Peyer's patch (tissue), 4 donors: ENCODE results near the gene REN.

Experiments used
- CTCF ChIP-seq, 6 experiments: fragments of 450-650 bp in 4 of 6; fragments of 200-600 bp in 2 of 6; sonication (generic) in 1 of 6; IDR thresholded peaks; one replicate each; pipeline ENCODE4 v1.5.1; 2017 to 2019; ENCODE audit warnings: antibody characterized with exemption in 6 of 6, mild to moderate bottlenecking in 3 of 6, moderate library complexity in 1 of 6
- POLR2A ChIP-seq, 2 donors: fragments of 450-650 bp; IDR thresholded peaks; one replicate each; pipeline ENCODE4 v1.5.1; 2017; ENCODE audit warnings: antibody characterized with exemption in 2 of 2, mild to moderate bottlenecking in 2 of 2, moderate library complexity in 2 of 2

- TF ChIP-seq POLR2A (IDR thresholded peaks at IDR 0.05) (no peak), CTCF (IDR thresholded peaks at IDR 0.05) (no peak)
Observed at GRCh38 chr1:204105131-204105515, 61.0 kb downstream of the REN start.
